Measurements from ENCODE around the gene CNOT4. TPM values are rescaled to one million over a fixed set of nuclear protein-coding genes. Genes with fewer than 3 reads are reported as not detected.

Gene CNOT4
- total and polyA plus RNA-seq, 2 of the 13 experiments (the other 11 are each of a cell fraction or from before 2014, with no cell fraction given), result 7.4 to 8.4 TPM

GRCh38 chr7:135509589-135509838 lies 388 bp downstream of the CNOT4 start:
- FAIRE-seq, result no peak
- intact Hi-C loops (cut with micrococcal nuclease; ENCODE audit: unreplicated experiment), result loop anchor here (2.0 to 10.0 kb wide), 3 partner anchors 95 to 1525 kb away; no protein-coding TSS in a partner anchor
- Histone ChIP-seq H3K9ac (ENCODE audit: insufficient read depth, low read depth, low read length) (peak overlapping the region; percentile 93), H2AFZ (ENCODE audit: low read length) (peak overlapping the region; percentile 92), H3K4me2 (ENCODE audit: low read depth, low read length) (peak overlapping the region; percentile 77), H3K27me3 (ENCODE audit: control insufficient read depth in 1 of 2, insufficient read depth in 2 of 2, low read length in 2 of 2) (no peaks in the 10 kb centered on the region; a peak in 1 of 5 replicates), H3K4me3 (replicated peaks in 1 of 3; ENCODE audit: insufficient read depth in 1 of 3, low read depth in 2 of 3, low read length in 3 of 3) (peak overlapping the region; percentile 82 to 92 (median 84)), H3K27ac (ENCODE audit: extremely low read length, insufficient read depth, low read length) (peak overlapping the region; percentile 92), H3K9me3 (ENCODE audit: low read length) (no peaks in the 10 kb centered on the region), H3K4me1 (ENCODE audit: insufficient read depth, low read length) (peaks cover 31% of the 10 kb centered on the region), H4K20me1 (ENCODE audit: insufficient read depth, low read length) (peaks cover 8% of the 10 kb centered on the region), H3K36me3 (replicated peaks in 1 of 2; ENCODE audit: control insufficient read depth in 1 of 2, insufficient read depth in 2 of 2, low read length in 2 of 2) (0 out of 5 replicates have a peak, but pooled peaks cover 0 to 3% of the 10 kb centered on the region in 2 experiments), H3K79me2 (ENCODE audit: insufficient read depth, low read length) (peaks cover 51% of the 10 kb centered on the region)
- 0 out of 2 replicates have a peak, but pooled peaks have one; percentile 46 for TF ChIP-seq ZNF329 (CRISPR knock-in tag; IDR thresholded peaks at IDR 0.05; ENCODE audit: low read depth)
- TF ChIP-seq ZFP90 (CRISPR knock-in tag; IDR thresholded peaks at IDR 0.05; ENCODE audit: borderline replicate concordance), result 0 out of 2 replicates have a peak, but pooled peaks have one; percentile 24
- 0 out of 2 replicates have a peak, but pooled peaks have one; percentile 50 for TF ChIP-seq ZNF703 (CRISPR knock-in tag; IDR thresholded peaks at IDR 0.05; ENCODE audit: borderline replicate concordance)
- TF ChIP-seq ZFYVE20 (CRISPR knock-in tag; IDR thresholded peaks at IDR 0.05; ENCODE audit: borderline replicate concordance, low read depth), result no peak
- TF ChIP-seq YEATS2 (CRISPR knock-in tag; IDR thresholded peaks at IDR 0.05; ENCODE audit: borderline replicate concordance), result no peak
- TF ChIP-seq, protein P1, sequence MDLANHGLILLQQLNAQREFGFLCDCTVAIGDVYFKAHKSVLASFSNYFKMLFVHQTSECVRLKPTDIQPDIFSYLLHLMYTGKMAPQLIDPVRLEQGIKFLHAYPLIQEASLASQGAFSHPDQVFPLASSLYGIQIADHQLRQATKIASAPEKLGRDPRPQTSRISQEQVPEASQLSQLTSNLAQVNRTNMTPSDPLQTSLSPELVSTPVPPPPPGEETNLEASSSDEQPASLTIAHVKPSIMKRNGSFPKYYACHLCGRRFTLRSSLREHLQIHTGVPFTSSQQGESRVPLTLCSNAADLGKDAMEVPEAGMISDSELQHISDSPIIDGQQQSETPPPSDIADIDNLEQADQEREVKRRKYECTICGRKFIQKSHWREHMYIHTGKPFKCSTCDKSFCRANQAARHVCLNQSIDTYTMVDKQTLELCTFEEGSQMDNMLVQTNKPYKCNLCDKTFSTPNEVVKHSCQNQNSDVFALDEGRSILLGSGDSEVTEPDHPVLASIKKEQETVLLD (CRISPR knock-in tag; IDR thresholded peaks at IDR 0.05; ENCODE audit: low read depth), result 0 out of 2 replicates have a peak, but pooled peaks have one; percentile 20
- TF ChIP-seq NKX3-1 (CRISPR knock-in tag; IDR thresholded peaks at IDR 0.05), result 0 out of 2 replicates have a peak, but pooled peaks have one; percentile 25
- no peak for TF ChIP-seq SNAPC2 (CRISPR knock-in tag; IDR thresholded peaks at IDR 0.05)
- under 1% methylated on average over 14 of the region's 14 CpGs for WGBS (ENCODE audit: low lambda C conversion rate)
- ATAC-seq, result no peak
- BruUV-seq (replicated peaks), result no TSS peak
- CTCF ChIA-PET (ENCODE audit: low intra/inter-chr PET ratio, low total read pairs), result interaction anchor here (0.8 kb wide), 1 partner anchor 94 kb away, joined by 3 read pairs; no protein-coding TSS in a partner anchor
- in situ Hi-C loops (cut with HindIII; ENCODE audit: extremely low pct_ligation_motif_present, low pct_unique_long_range_greater_than_20kb), result no loop called here
- POLR2A ChIA-PET, result no interaction called here
- no peak for DNase-seq (ENCODE audit: low spot score)

Measured in HepG2 (cell line).